Measurements from ENCODE around the gene C7. TPM values are rescaled to one million over a fixed set of nuclear protein-coding genes. Genes with fewer than 3 reads are reported as not detected.

C7 gene
- total RNA-seq, 2 donors from 2014 or later: 0.88 to 2.7 TPM

DNA sequence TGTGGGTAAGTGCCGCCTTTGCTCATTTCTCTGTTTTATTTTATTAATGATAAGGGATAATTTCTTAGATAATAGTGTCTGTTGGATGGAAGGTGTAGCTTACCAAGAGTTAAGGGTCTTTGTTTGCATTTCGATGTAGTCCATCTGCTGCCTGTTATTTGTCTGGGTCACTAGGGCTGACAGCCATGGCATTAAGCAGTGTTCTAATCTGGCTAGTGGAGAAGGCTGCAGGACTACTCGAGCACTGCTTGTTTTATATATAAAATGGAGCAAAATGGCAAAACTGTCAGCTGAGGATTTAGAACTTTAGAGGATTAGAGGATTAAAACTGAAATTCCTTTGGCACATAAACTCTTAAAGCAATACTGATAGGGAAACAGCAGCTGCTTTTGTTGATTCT lies 67.5 kb downstream of the C7 start:
- Histone ChIP-seq H3K4me3 (ENCODE audit: low read length) (no peak overlapping the region), H3K27me3 (ENCODE audit: control insufficient read depth, insufficient read depth, low read length, poor library complexity, severe bottlenecking) (no peaks in the 10 kb centered on the region), H3K4me1 (ENCODE audit: control insufficient read depth, insufficient read depth, low read length) (no peaks in the 10 kb centered on the region), H3K9me3 (ENCODE audit: control insufficient read depth, low read length) (no peaks in the 10 kb centered on the region), H3K27ac (ENCODE audit: low read depth, low read length) (no peak overlapping the region), H3K36me3 (ENCODE audit: control insufficient read depth, insufficient read depth, low read length) (no peaks in the 10 kb centered on the region), H3K9ac (ENCODE audit: extremely low read depth, low read length, poor library complexity, severe bottlenecking) (no peak overlapping the region)
- Mint-ChIP-seq H3K9me3 (no peaks in the 10 kb centered on the region), H3K4me3 (no peak overlapping the region), H3K27me3 (ENCODE audit: insufficient read depth) (no peaks in the 10 kb centered on the region), H3K4me1 (peaks cover 14% of the 10 kb centered on the region), H3K36me3 (ENCODE audit: low read depth) (no peaks in the 10 kb centered on the region), H3K27ac (no peak overlapping the region)
- TF ChIP-seq, protein P1, sequence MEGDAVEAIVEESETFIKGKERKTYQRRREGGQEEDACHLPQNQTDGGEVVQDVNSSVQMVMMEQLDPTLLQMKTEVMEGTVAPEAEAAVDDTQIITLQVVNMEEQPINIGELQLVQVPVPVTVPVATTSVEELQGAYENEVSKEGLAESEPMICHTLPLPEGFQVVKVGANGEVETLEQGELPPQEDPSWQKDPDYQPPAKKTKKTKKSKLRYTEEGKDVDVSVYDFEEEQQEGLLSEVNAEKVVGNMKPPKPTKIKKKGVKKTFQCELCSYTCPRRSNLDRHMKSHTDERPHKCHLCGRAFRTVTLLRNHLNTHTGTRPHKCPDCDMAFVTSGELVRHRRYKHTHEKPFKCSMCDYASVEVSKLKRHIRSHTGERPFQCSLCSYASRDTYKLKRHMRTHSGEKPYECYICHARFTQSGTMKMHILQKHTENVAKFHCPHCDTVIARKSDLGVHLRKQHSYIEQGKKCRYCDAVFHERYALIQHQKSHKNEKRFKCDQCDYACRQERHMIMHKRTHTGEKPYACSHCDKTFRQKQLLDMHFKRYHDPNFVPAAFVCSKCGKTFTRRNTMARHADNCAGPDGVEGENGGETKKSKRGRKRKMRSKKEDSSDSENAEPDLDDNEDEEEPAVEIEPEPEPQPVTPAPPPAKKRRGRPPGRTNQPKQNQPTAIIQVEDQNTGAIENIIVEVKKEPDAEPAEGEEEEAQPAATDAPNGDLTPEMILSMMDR (conservative IDR thresholded peaks at IDR 0.05): no peak
- WGBS, 2 experiments (ENCODE audit: insufficient coverage in 1 of 2, insufficient read length in 1 of 2): 86 to 88% methylated on average over 3 of the region's 3 CpGs
- DNase-seq: no peak

DNA sequence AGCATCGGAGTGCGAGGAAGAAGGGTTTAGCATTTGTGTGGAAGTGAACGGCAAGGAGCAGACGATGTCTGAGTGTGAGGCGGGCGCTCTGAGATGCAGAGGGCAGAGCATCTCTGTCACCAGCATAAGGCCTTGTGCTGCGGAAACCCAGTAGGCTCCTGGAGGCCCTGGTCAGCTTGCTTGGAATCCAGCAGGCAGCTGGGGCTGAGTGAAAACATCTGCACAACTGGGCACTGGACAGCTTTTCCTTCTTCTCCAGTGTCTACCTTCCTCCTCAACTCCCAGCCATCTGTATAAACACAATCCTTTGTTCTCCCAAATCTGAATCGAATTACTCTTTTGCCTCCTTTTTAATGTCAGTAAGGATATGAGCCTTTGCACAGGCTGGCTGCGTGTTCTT lies 72.1 kb downstream of the C7 start:
- Mint-ChIP-seq H3K36me3 (ENCODE audit: low read depth) (no peaks in the 10 kb centered on the region), H3K9me3 (no peaks in the 10 kb centered on the region), H3K27ac (no peak overlapping the region), H3K4me1 (peaks cover 23% of the 10 kb centered on the region), H3K4me3 (no peak overlapping the region), H3K27me3 (ENCODE audit: insufficient read depth) (no peaks in the 10 kb centered on the region)
- Histone ChIP-seq H3K36me3 (ENCODE audit: control insufficient read depth, insufficient read depth, low read length) (no peaks in the 10 kb centered on the region), H3K9me3 (ENCODE audit: control insufficient read depth, low read length) (no peaks in the 10 kb centered on the region), H3K9ac (ENCODE audit: extremely low read depth, low read length, poor library complexity, severe bottlenecking) (no peak overlapping the region), H3K27me3 (ENCODE audit: control insufficient read depth, insufficient read depth, low read length, poor library complexity, severe bottlenecking) (no peaks in the 10 kb centered on the region), H3K4me3 (ENCODE audit: low read length) (no peak overlapping the region), H3K27ac (ENCODE audit: low read depth, low read length) (no peak overlapping the region), H3K4me1 (ENCODE audit: control insufficient read depth, insufficient read depth, low read length) (no peaks in the 10 kb centered on the region)
- 93 to 98% methylated on average over 7 to 9 of the region's 9 CpGs for WGBS, 2 experiments (ENCODE audit: insufficient coverage in 1 of 2, insufficient read length in 1 of 2)
- TF ChIP-seq, protein P1 (conservative IDR thresholded peaks at IDR 0.05): no peak
- DNase-seq: no peak

DNA sequence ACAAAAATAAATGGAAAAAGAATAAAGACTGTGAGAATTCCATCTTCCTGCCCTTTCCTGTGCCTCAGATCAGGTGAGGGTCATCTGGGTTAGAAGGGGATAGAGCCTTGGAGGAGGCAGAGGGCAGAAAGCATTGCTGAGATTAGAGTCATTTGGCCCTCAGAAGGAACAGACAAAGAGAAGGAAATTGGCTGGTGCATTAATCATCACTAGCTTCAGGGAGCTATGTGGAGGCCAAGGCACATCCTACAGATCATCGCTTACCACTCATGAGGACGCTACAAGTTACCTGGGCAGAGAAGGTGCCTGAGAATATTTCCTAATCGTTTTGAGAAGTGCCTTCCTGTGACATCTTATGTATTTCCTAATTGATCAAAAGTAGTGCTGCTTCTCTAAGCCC lies 74.5 kb downstream of the C7 start:
- Mint-ChIP-seq H3K9me3 (peaks cover 2% of the 10 kb centered on the region), H3K4me1 (peaks cover 20% of the 10 kb centered on the region), H3K27me3 (ENCODE audit: insufficient read depth) (no peaks in the 10 kb centered on the region), H3K27ac (no peak overlapping the region), H3K4me3 (no peak overlapping the region), H3K36me3 (ENCODE audit: low read depth) (no peaks in the 10 kb centered on the region)
- Histone ChIP-seq H3K9me3 (ENCODE audit: control insufficient read depth, low read length) (peaks cover 8% of the 10 kb centered on the region), H3K4me3 (ENCODE audit: low read length) (no peak overlapping the region), H3K27ac (ENCODE audit: low read depth, low read length) (no peak overlapping the region), H3K36me3 (ENCODE audit: control insufficient read depth, insufficient read depth, low read length) (no peaks in the 10 kb centered on the region), H3K9ac (ENCODE audit: extremely low read depth, low read length, poor library complexity, severe bottlenecking) (no peak overlapping the region), H3K27me3 (ENCODE audit: control insufficient read depth, insufficient read depth, low read length, poor library complexity, severe bottlenecking) (no peaks in the 10 kb centered on the region), H3K4me1 (ENCODE audit: control insufficient read depth, insufficient read depth, low read length) (no peaks in the 10 kb centered on the region)
- no peak for DNase-seq
- TF ChIP-seq, protein P1 (conservative IDR thresholded peaks at IDR 0.05): no peak
- 89 to 100% methylated on average over 2 to 3 of the region's 3 CpGs for WGBS, 2 experiments (ENCODE audit: insufficient coverage in 1 of 2, insufficient read length in 1 of 2)
